ENCODE measurements around the gene TJP2.
"Not testable (repeated sequence)": the region's sequence is repeated elsewhere in the genome, so short reads cannot be mapped to it uniquely, and the experiment has no call there.

The TJP2 gene

GRCh38 chr9:69297300-69297980, 123.4 kb downstream of the TJP2 start:
- no peak for DNase-seq

GRCh38 chr9:69299315-69299714, 125.2 kb downstream of the TJP2 start:
- no peak for DNase-seq

- DNase-seq: no peak
Measured at GRCh38 chr9:69299826-69300225, 125.7 kb downstream of the TJP2 start.

- DNase-seq: no peak
Measured at GRCh38 chr9:69303331-69303730, 129.3 kb downstream of the TJP2 start.

GRCh38 chr9:69306895-69307445, 132.9 kb downstream of the TJP2 start:
- DNase-seq: not testable (repeated sequence)

GRCh38 chr9:69307446-69308205, 133.5 kb downstream of the TJP2 start:
- no peak for DNase-seq

GRCh38 chr9:69308206-69308931, 134.3 kb downstream of the TJP2 start:
- DNase-seq: no peak

GRCh38 chr9:69313175-69313574, 139.1 kb downstream of the TJP2 start:
- DNase-seq: no peak

- no peak for DNase-seq
Measured at GRCh38 chr9:69314547-69314946, 140.5 kb downstream of the TJP2 start.

GRCh38 chr9:69317081-69317480, 143.0 kb downstream of the TJP2 start:
- no peak for DNase-seq

GRCh38 chr9:69317894-69318293, 143.8 kb downstream of the TJP2 start:
- DNase-seq: no peak

- no peak for DNase-seq
Measured at GRCh38 chr9:69319324-69320025, 145.4 kb downstream of the TJP2 start.

GRCh38 chr9:69322256-69322655, 148.2 kb downstream of the TJP2 start:
- no peak for DNase-seq

- DNase-seq: no peak
Measured at GRCh38 chr9:69323861-69324260, 149.8 kb downstream of the TJP2 start.
